Tibial nerve (tissue), 4 donors: ENCODE data around the gene SMIM44. TPM values are rescaled to one million over a fixed set of nuclear protein-coding genes. Genes with fewer than 3 reads are reported as not detected.

Source experiments
- DNase-seq, 2 donors: peaks; one replicate each; pipeline ENCODE4 v3.0.0-alpha.2; 2019; ENCODE audit warnings: low spot score in 2 of 2
- H3K27ac ChIP-seq, 4 donors: fragments of 200-600 bp; sonication (generic) in 3 of 4; one replicate each; pipeline ENCODE4 v1.5.1; 2017 to 2019; ENCODE audit warnings: mild to moderate bottlenecking in 1 of 4
- H3K27me3 ChIP-seq, 2 donors: fragments of 200-600 bp; sonication (generic) in 1 of 2; one replicate each; pipeline versions ENCODE4 v1.5.1 to v1.6.0; 2017 to 2019
- H3K36me3 ChIP-seq, 3 donors: fragments of 200-600 bp; sonication (generic); one replicate each; pipeline ENCODE4 v1.5.1; 2018 to 2019
- H3K4me1 ChIP-seq, 4 donors: fragments of 200-600 bp; sonication (generic) in 3 of 4; one replicate each; pipeline ENCODE4 v1.5.1; 2017 to 2019
- H3K4me3 ChIP-seq, 4 donors: fragments of 200-600 bp; sonication (generic) in 3 of 4; one replicate each; pipeline ENCODE4 v1.5.1; 2017 to 2019; ENCODE audit warnings: mild to moderate bottlenecking in 1 of 4, moderate library complexity in 1 of 4
- H3K9me3 ChIP-seq, 4 donors: fragments of 200-600 bp; sonication (generic) in 3 of 4; one replicate each; pipeline ENCODE4 v1.5.1; 2017 to 2019
- CTCF ChIP-seq, 5 experiments: fragments of 200-600 bp in 3 of 5; fragments of 450-650 bp in 2 of 5; sonication (generic) in 3 of 5; IDR thresholded peaks; one replicate each; pipeline ENCODE4 v1.5.1; 2016 to 2019; ENCODE audit warnings: antibody characterized with exemption in 5 of 5, mild to moderate bottlenecking in 3 of 5, moderate library complexity in 2 of 5
- EP300 ChIP-seq, 2 donors: sonication (generic); formaldehyde crosslinking; IDR thresholded peaks; one replicate each; pipeline ENCODE4 v1.6.1; 2017; ENCODE audit warnings: antibody characterized with exemption in 2 of 2, mild to moderate bottlenecking in 1 of 2
- POLR2A ChIP-seq, 2 donors: fragments of 450-650 bp; IDR thresholded peaks; one replicate each; pipeline ENCODE4 v1.6.1; 2017; ENCODE audit warnings: antibody characterized with exemption in 2 of 2, mild to moderate bottlenecking in 2 of 2, moderate library complexity in 2 of 2
- WGBS, 2 donors: methylation state at CpG; one replicate each; pipeline ENCODE4 v1.1.5; 2018; 5-methylcytosine and 5-hydroxymethylcytosine counted together
- total RNA-seq, 4 donors: library from RNA; depleted of rRNA; stranded (reverse); fragments of >200 nt; gene quantifications; one replicate each; pipeline ENCODE4 v1.1.0, GENCODE V29; 2016

The SMIM44 gene
- total RNA-seq, 4 donors from 2014 or later: not detected

DNA sequence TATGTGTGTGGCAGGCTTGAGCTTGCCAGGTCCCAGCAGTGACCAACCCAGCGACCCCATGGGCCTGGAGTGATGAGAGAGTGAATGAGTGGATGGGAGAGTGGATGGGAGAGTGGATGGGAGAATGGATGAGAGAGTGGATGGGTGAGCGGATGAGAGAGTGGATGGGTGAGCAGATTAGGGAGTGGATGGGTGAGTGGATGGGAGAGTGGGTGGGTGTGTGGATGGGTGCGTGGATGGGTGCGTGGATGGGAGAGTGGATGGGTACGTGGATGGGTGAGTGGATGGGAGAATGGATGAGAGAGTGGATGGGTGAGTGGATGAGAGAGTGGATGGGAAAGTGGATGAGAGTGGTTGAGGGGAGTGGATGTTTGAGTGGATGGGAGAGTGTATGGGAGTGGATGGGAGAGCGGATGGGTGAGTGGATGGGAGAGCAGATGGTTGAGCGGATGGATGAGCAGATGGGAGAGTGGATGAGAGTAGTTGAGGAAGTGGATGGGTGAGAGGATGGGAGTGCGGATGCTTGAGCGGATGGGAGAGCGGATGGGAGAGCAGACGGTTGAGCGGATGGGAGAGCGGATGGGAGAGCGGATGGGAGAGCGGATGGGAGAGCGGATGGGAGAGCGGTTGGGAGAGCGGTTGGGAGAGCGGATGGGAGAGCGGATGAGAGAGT is 45.4 kb upstream of the SMIM44 start:
- no peak for TF ChIP-seq EP300 (IDR thresholded peaks at IDR 0.05)
- no peak for TF ChIP-seq POLR2A (IDR thresholded peaks at IDR 0.05)
- TF ChIP-seq CTCF (IDR thresholded peaks at IDR 0.05): no peak
- Histone ChIP-seq H3K36me3 (peaks cover 8 to 79% (median 37%) of the 10 kb centered on the region in 3 donors), H3K4me3 (no peak overlapping the region), H3K9me3 (no peaks in the 10 kb centered on the region), H3K27me3 (no peaks in the 10 kb centered on the region), H3K4me1 (no peaks in the 10 kb centered on the region), H3K27ac (no peak overlapping the region)
- no peak for DNase-seq
- 94 to 97% methylated on average over 20 of the region's 20 CpGs for WGBS, 2 donors

DNA sequence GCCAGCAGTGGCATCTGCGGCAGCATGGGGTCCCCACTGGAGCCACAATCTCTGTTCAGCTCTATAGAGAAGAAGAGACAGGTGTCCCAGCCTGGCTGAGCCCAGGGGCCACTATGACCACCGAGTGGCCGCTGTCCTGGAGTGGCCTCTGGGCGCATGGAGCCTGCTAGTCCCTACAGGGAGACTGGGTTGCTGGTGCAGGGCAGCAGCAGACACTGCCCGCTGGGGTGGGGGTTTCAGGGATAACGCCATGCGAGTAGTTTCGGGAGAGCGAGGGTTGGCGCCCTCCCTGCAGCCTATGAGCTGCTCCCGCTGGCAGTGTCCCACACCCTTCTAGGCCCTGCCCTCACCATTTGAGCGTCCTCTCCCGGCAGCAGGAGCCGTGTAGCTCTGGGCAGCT is 44.8 kb upstream of the SMIM44 start:
- Histone ChIP-seq H3K4me3 (no peak overlapping the region), H3K9me3 (no peaks in the 10 kb centered on the region), H3K27ac (no peak overlapping the region), H3K36me3 (peaks cover 8 to 79% (median 33%) of the 10 kb centered on the region in 3 donors), H3K4me1 (no peaks in the 10 kb centered on the region), H3K27me3 (no peaks in the 10 kb centered on the region)
- no peak for TF ChIP-seq EP300 (IDR thresholded peaks at IDR 0.05)
- no peak for TF ChIP-seq POLR2A (IDR thresholded peaks at IDR 0.05)
- no peak for TF ChIP-seq CTCF (IDR thresholded peaks at IDR 0.05)
- DNase-seq: no peak
- 98 to 100% methylated on average over 3 to 11 of the region's 14 CpGs for WGBS, 2 donors

GRCh38 chr19:3527238-3527910 is 44.1 kb upstream of the SMIM44 start:
- no peak overlapping the region for H3K27ac ChIP-seq
- peaks cover 4 to 79% (median 32%) of the 10 kb centered on the region in 3 donors for H3K36me3 ChIP-seq
- H3K9me3 ChIP-seq: no peaks in the 10 kb centered on the region
- WGBS, 2 donors: 90 to 96% methylated on average over 14 to 21 of the region's 21 CpGs
- H3K27me3 ChIP-seq: no peaks in the 10 kb centered on the region
- TF ChIP-seq CTCF (IDR thresholded peaks at IDR 0.05): no peak
- TF ChIP-seq EP300 (IDR thresholded peaks at IDR 0.05): no peak
- TF ChIP-seq POLR2A (IDR thresholded peaks at IDR 0.05): no peak
- H3K4me1 ChIP-seq: no peaks in the 10 kb centered on the region
- no peak for DNase-seq
- no peak overlapping the region for H3K4me3 ChIP-seq

- no peak overlapping the region for H3K27ac ChIP-seq
- no peaks in the 10 kb centered on the region for H3K9me3 ChIP-seq
- H3K27me3 ChIP-seq: no peaks in the 10 kb centered on the region
- 90 to 96% methylated on average over 28 of the region's 28 CpGs for WGBS, 2 donors
- TF ChIP-seq POLR2A (IDR thresholded peaks at IDR 0.05) (no peak), CTCF (IDR thresholded peaks at IDR 0.05) (no peak), EP300 (IDR thresholded peaks at IDR 0.05) (no peak)
- H3K36me3 ChIP-seq: peaks cover 4 to 79% (median 26%) of the 10 kb centered on the region in 3 donors
- no peak for DNase-seq
- no peaks in the 10 kb centered on the region for H3K4me1 ChIP-seq
- H3K4me3 ChIP-seq: no peak overlapping the region
Observed at GRCh38 chr19:3526507-3527237, 43.4 kb upstream of the SMIM44 start.
